K562 (cell line): ENCODE measurements around the gene SCARB2. TPM values are rescaled to one million over a fixed set of nuclear protein-coding genes. Genes with fewer than 3 reads are reported as not detected.

Source experiments
- ATAC-seq: fragments of 200-7000 bp; cut with Tn5 transposase; 3 replicates; pipeline ENCODE4 v1.9.1; 2020; ENCODE audit warnings: moderate library complexity
- BruUV-seq: library from RNA; stranded (reverse); fragments of 400-500 nt; replicated peaks from 2 replicates; lab custom pipeline; 2021; lab: Mats Ljungman, UMichigan
- CTCF ChIA-PET: fragments of 300-600 bp; formaldehyde crosslinking; extraction: SDS; loops from one replicate; lab custom pipeline; 2021; ENCODE audit warnings: low intra/inter-chr PET ratio; lab: Yijun Ruan, JAX
- POLR2A ChIA-PET: fragments of 300-600, 350-650 bp; sonication (Branson Sonifier 250); formaldehyde crosslinking; extraction: SDS; loops from one replicate; lab custom pipeline; 2021; ENCODE audit warnings: antibody characterized with exemption, inconsistent platforms; lab: Yijun Ruan, JAX
- DNase-seq, 4 experiments: peaks; one replicate each; pipeline versions ENCODE4 v3.0.0 to v3.0.0-alpha.2; 2011 to 2018; ENCODE audit warnings: low spot score in 3 of 4, mixed read lengths in 3 of 4; ENCODE audit errors: extremely low read depth in 1 of 4
- FAIRE-seq: peaks from 2 replicates; lab custom pipeline; 2011; peaks lifted over from hg19 to GRCh38; lab: Jason Lieb, UNC
- H2AFZ ChIP-seq: 2 replicates; pipeline ENCODE4 v1.6.0; 2011; ENCODE audit warnings: low read depth, low read length, control low read depth, inconsistent platforms
- H3K27ac ChIP-seq: fragments of 200-600 bp; 3 replicates; pipeline ENCODE4 v1.8.0; 2011; ENCODE audit warnings: low read depth, mild to moderate bottlenecking, control low read depth, inconsistent platforms, low read length, moderate library complexity, mixed read lengths; ENCODE audit errors: extremely low read depth
- H3K27me3 ChIP-seq, 2 experiments: fragments of 300-600 bp in 1 of 2; 2 replicates in 1 of 2; 3 replicates in 1 of 2; pipeline versions ENCODE4 v1.6.0 to v1.8.0; 2011; ENCODE audit warnings: inconsistent platforms in 2 of 2, low read length in 2 of 2, mild to moderate bottlenecking in 1 of 2, mixed read lengths in 1 of 2, moderate library complexity in 1 of 2; ENCODE audit not compliant: control insufficient read depth in 2 of 2, insufficient read depth in 2 of 2
- H3K36me3 ChIP-seq: fragments of 300-600 bp; 3 replicates; pipeline ENCODE4 v1.8.0; 2011; ENCODE audit warnings: mild to moderate bottlenecking, low read length, inconsistent platforms; ENCODE audit not compliant: control insufficient read depth, insufficient read depth
- H3K4me1 ChIP-seq, 2 experiments: fragments of 200-600 bp in 1 of 2; replicated peaks in 1 of 2; 2 replicates in 1 of 2; 3 replicates in 1 of 2; pipeline versions ENCODE4 v1.5.1 to v1.8.0; 2011; ENCODE audit warnings: inconsistent platforms in 2 of 2, low read length in 2 of 2, mild to moderate bottlenecking in 1 of 2, mixed read lengths in 1 of 2, moderate library complexity in 1 of 2; ENCODE audit not compliant: control insufficient read depth in 2 of 2, insufficient read depth in 2 of 2
- H3K4me2 ChIP-seq: 2 replicates; pipeline ENCODE4 v1.6.1; 2011; ENCODE audit warnings: low read length, control low read depth, inconsistent platforms, mixed read lengths; ENCODE audit not compliant: insufficient read depth
- H3K4me3 ChIP-seq: fragments of 200-600 bp; sonication (generic), shearing (Covaris generic); 2 replicates; pipeline ENCODE4 v1.5.1; 2016; ENCODE audit warnings: control low read depth, inconsistent platforms
- H3K79me2 ChIP-seq: fragments of 200-600 bp; 3 replicates; pipeline ENCODE4 v1.8.0; 2011; ENCODE audit warnings: low read length, inconsistent platforms; ENCODE audit not compliant: control insufficient read depth, insufficient read depth
- H3K9ac ChIP-seq, 2 experiments: 2 replicates each; pipeline versions ENCODE4 v1.6.0 to v1.6.1; 2011; ENCODE audit warnings: low read depth in 2 of 2, low read length in 2 of 2, control low read depth in 1 of 2, inconsistent platforms in 1 of 2, mild to moderate bottlenecking in 1 of 2, mixed read lengths in 1 of 2; ENCODE audit not compliant: insufficient read depth in 1 of 2
- H3K9me1 ChIP-seq: one replicate; pipeline ENCODE4 v1.6.0; 2011; ENCODE audit warnings: inconsistent platforms, mild to moderate bottlenecking, low read length, moderate library complexity; ENCODE audit not compliant: control insufficient read depth, insufficient read depth
- H3K9me3 ChIP-seq: replicated peaks from 2 replicates; pipeline ENCODE4 v1.5.1; 2011; ENCODE audit warnings: low read depth, low read length, inconsistent platforms; ENCODE audit not compliant: control insufficient read depth, insufficient read depth
- H4K20me1 ChIP-seq: replicated peaks from 2 replicates; pipeline ENCODE4 v1.6.1; 2011; ENCODE audit warnings: low read length, inconsistent platforms, mixed read lengths; ENCODE audit not compliant: control insufficient read depth, insufficient read depth
- ADNP ChIP-seq: fragments of 200-800 bp; sonication (Bioruptor generic); IDR thresholded peaks from 2 replicates; pipeline ENCODE4 v1.6.1; 2016; ENCODE audit warnings: missing genetic modification characterization, missing compliant biosample characterization
- DNMT1 ChIP-seq: fragments of 450-650 bp; IDR thresholded peaks from 2 replicates; pipeline ENCODE4 v1.6.1; 2016; ENCODE audit warnings: antibody characterized with exemption, mild to moderate bottlenecking
- ETV6 ChIP-seq, 3 experiments: fragments of 150-350 bp in 1 of 3; sonication (generic) in 1 of 3; formaldehyde crosslinking in 1 of 3; IDR thresholded peaks; 2 replicates each; pipeline versions ENCODE4 v1.6.1 to v1.8.0; 2014 to 2022; ENCODE audit warnings: borderline replicate concordance in 2 of 3, low read depth in 2 of 3, antibody characterized with exemption in 1 of 3, low read length in 1 of 3, mild to moderate bottlenecking in 1 of 3, missing genetic modification reagents in 1 of 3
- GTF3C2 ChIP-seq: IDR thresholded peaks from 3 replicates; pipeline ENCODE4 v1.6.1; 2011; ENCODE audit warnings: borderline replicate concordance, mild to moderate bottlenecking, moderate library complexity; ENCODE audit not compliant: insufficient read length; ENCODE audit errors: extremely low read depth
- HMGXB4 ChIP-seq: sonication (generic); formaldehyde crosslinking; IDR thresholded peaks from 2 replicates; pipeline ENCODE4 v1.8.1; 2023; ENCODE audit warnings: mild to moderate bottlenecking, missing genetic modification reagents
- MECOM ChIP-seq: fragments of 250-450 bp; sonication (Bioruptor Pico); IDR thresholded peaks from 2 replicates; pipeline ENCODE4 v1.8.0; 2022; ENCODE audit warnings: inconsistent platforms
- MED1 ChIP-seq: sonication (generic); formaldehyde crosslinking; IDR thresholded peaks from 2 replicates; pipeline ENCODE4 v1.8.1; 2023; ENCODE audit warnings: missing genetic modification reagents, borderline replicate concordance
- NONO ChIP-seq, 2 experiments: fragments of 200-400 bp in 1 of 2; fragments of 450-650 bp in 1 of 2; formaldehyde crosslinking in 1 of 2; IDR thresholded peaks; 2 replicates each; pipeline ENCODE4 v1.6.1; 2017; ENCODE audit warnings: low read depth in 2 of 2, mild to moderate bottlenecking in 2 of 2, moderate library complexity in 2 of 2, low read length in 1 of 2
- POLR3A ChIP-seq: IDR thresholded peaks from 2 replicates; pipeline ENCODE4 v1.6.1; 2011; ENCODE audit warnings: borderline replicate concordance, mild to moderate bottlenecking, moderate library complexity; ENCODE audit not compliant: insufficient read length, insufficient read depth; ENCODE audit errors: extremely low read depth
- RBBP5 ChIP-seq: fragments of 200-600 bp; sonication (generic); IDR thresholded peaks from 2 replicates; pipeline ENCODE4 v1.6.1; 2012; ENCODE audit warnings: borderline replicate concordance, mild to moderate bottlenecking, low read length, control low read depth, inconsistent platforms; ENCODE audit not compliant: insufficient read depth, poor library complexity, severe bottlenecking
- RCOR1 ChIP-seq, 2 experiments: IDR thresholded peaks; 2 replicates each; pipeline ENCODE4 v1.6.1; 2012; ENCODE audit warnings: low read depth in 2 of 2, low read length in 2 of 2, borderline replicate concordance in 1 of 2, improper control_type of control experiment in 1 of 2
- ZSCAN29 ChIP-seq: fragments of 450-650 bp; IDR thresholded peaks from 2 replicates; pipeline ENCODE4 v1.6.1; 2017
- WGBS: fragments of 100-300 bp; shearing (Covaris generic); methylation state at CpG from one replicate; pipeline ENCODE4 v1.1.6; 2016; ENCODE audit warnings: low coverage, mixed read lengths; ENCODE audit not compliant: insufficient coverage; ENCODE audit errors: missing lambda C conversion rate; 5-methylcytosine and 5-hydroxymethylcytosine counted together
- in situ Hi-C: fragments of 300-500 bp; cut with MboI; formaldehyde crosslinking; loops from 4 replicates; pipeline ENCODE4 v1.15.0; 2018; ENCODE audit warnings: inconsistent platforms, mixed read lengths
- intact Hi-C: fragments of 100-400 bp; cut with micrococcal nuclease; formaldehyde crosslinking; loops from 2 replicates; pipeline ENCODE4 v1.14.2; 2022
- polyA plus RNA-seq, 8 experiments: library from polyadenylated mRNA; depleted of rRNA in 4 of 8; stranded (reverse) in 5 of 8; unstranded in 3 of 8; fragments of >200 nt; fragmentation: Nextera tagmentation in 2 of 8; fragmentation: Illumina TruSeq in 1 of 8; extraction: Ambion mirVana in 2 of 8; extraction: Trizol in 1 of 8; gene quantifications; 2 replicates each; pipeline versions ENCODE4 v1.2.1 to v1.2.3, GENCODE V29; 2011 to 2014; ENCODE audit warnings: inconsistent platforms in 1 of 8, missing spikeins in 1 of 8
- total RNA-seq, 7 experiments: library from RNA; depleted of rRNA in 6 of 7; stranded (reverse); fragments of >200 nt in 6 of 7; fragmentation: Illumina TruSeq in 2 of 7; extraction: Trizol in 2 of 7; gene quantifications; 2 replicates each; pipeline versions ENCODE4 v1.2.1 to v1.2.3, GENCODE V29; 2011 to 2021; ENCODE audit warnings: low replicate concordance in 1 of 7

SCARB2 gene
- total and polyA plus RNA-seq, 9 of the 15 experiments (the other 6 are each of a cell fraction or from before 2014, with no cell fraction given), result 6.1 to 25.8 (median 17.8) TPM

GRCh38 chr4:76147454-76148141 lies 66.0 kb downstream of the SCARB2 start:
- Histone ChIP-seq H3K9me3 (no peaks in the 10 kb centered on the region), H3K4me1 (peaks cover 4% of the 10 kb centered on the region in 2 experiments; a peak in 1 of 5 replicates), H3K27ac (peak overlapping the region; percentile 96), H3K4me2 (peak overlapping the region; percentile 99), H2AFZ (peak overlapping the region; percentile 68), H3K79me2 (peaks cover 69% of the 10 kb centered on the region), H3K9ac (peak overlapping the region; percentile 94 to 99), H4K20me1 (peaks cover 6% of the 10 kb centered on the region; the same call in 1 of the 2 replicates), H3K4me3 (peak overlapping the region; percentile 95), H3K27me3 (no peaks in the 10 kb centered on the region), H3K9me1 (no peaks in the 10 kb centered on the region), H3K36me3 (peaks cover 43% of the 10 kb centered on the region; the same call in 2 of the 3 replicates)
- intact Hi-C loops, result no loop called here
- peak; percentile 98 for ATAC-seq
- 1% methylated on average over 24 of the region's 31 CpGs for WGBS
- no TSS peak for BruUV-seq
- POLR2A ChIA-PET, result interaction anchor here (0.7 to 1.5 kb wide), 7 partner anchors 9 to 320 kb away, joined by 3 to 8 read pairs (median 4); no protein-coding TSS in a partner anchor
- peak; percentile 83 to 96 (median 88) for DNase-seq
- in situ Hi-C loops, result no loop called here
- peak; percentile 88 for FAIRE-seq
- CTCF ChIA-PET, result interaction anchor here (0.7 kb wide), 1 partner anchor 232 kb away, joined by 3 read pairs; no protein-coding TSS in a partner anchor
- no peak for TF ChIP-seq GTF3C2
- no peak for TF ChIP-seq MED1 (CRISPR knock-in tag)
- no peak for TF ChIP-seq RBBP5
- TF ChIP-seq RCOR1 (IDR thresholded peaks at IDR 0.05; ENCODE audit: borderline replicate concordance in 1 of 2, low read depth in 2 of 2, low read length in 2 of 2), result peak in 1 of 2 experiments; percentile 55; a peak in 2 of 4 replicates
- no peak for TF ChIP-seq POLR3A
- 0 out of 4 replicates have a peak, but pooled peaks of 1 of the 2 experiments have one; percentile 6 for TF ChIP-seq ETV6 (IDR thresholded peaks at IDR 0.05; ENCODE audit: borderline replicate concordance in 1 of 2, low read depth in 2 of 2, low read length in 1 of 2)
- TF ChIP-seq ETV6 (CRISPR knock-in tag; IDR thresholded peaks at IDR 0.05; ENCODE audit: borderline replicate concordance), result no peak
- no peak for TF ChIP-seq NONO (IDR thresholded peaks at IDR 0.05; ENCODE audit: low read depth in 2 of 2, low read length in 1 of 2)
- TF ChIP-seq ADNP (tag), result no peak
- no peak for TF ChIP-seq MECOM (CRISPR knock-in tag)
- 0 out of 2 replicates have a peak, but pooled peaks have one; percentile 13 for TF ChIP-seq HMGXB4
- TF ChIP-seq ZSCAN29, result no peak
- TF ChIP-seq DNMT1, result no peak
